ENCODE measurements around the gene SDK2. TPM values are rescaled to one million over a fixed set of nuclear protein-coding genes. Genes with fewer than 3 reads are reported as not detected.

The SDK2 gene
- total RNA-seq, 3 donors from 2014 or later (not counting 1 experiment from before 2014, with no cell fraction given), result 0.41 to 0.90 (median 0.49) TPM

DNA sequence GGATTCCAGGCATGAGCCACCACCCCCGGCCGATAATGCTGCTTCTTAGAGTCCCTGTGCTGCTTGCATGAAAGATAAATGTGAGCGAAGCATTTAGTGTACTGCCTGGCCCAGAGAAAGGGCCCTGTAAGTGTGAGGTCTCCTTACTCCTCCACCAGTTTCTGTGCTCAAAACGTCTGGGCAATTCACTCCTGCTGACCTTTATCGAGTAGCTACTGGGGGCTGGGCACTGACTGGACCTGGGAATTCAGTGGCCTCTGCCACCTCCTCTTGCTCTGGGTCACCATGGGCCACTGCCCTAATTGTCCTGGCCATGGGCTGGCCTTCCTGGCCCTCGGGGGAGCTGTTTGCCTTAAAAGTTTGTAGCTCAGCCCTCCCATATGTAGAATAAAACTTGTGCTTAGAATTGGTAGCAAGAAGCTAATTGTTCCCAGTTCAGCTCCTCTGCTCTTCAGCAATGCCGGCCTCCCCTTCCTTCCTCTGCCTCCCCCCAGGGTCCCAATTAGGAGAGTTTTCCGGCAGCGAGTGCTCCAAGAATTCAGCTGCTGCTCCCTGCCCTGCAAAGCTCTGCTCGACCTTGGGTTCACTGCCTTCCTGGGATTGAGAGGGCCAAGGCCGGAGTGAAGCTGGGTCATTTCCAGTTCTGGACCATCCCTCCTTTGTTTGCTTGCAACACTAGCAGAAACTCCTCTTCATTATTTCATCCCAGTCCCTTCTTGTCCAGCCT is 233.5 kb downstream of the SDK2 start:
- no peaks in the 10 kb centered on the region for H3K4me1 ChIP-seq (ENCODE audit: control insufficient read depth, insufficient read depth, low read length)
- H3K36me3 ChIP-seq (ENCODE audit: control insufficient read depth, insufficient read depth, low read length), result no peaks in the 10 kb centered on the region
- Mint-ChIP-seq H3K9me3 (no peaks in the 10 kb centered on the region), H3K36me3 (no peaks in the 10 kb centered on the region), H3K4me3 (no peak overlapping the region), H3K27ac (no peak overlapping the region), H3K27me3 (ENCODE audit: low read depth in 2 of 2) (no peaks in the 10 kb centered on the region), H3K4me1 (no peaks in the 10 kb centered on the region)
- no peak overlapping the region for H3K27ac ChIP-seq (ENCODE audit: low read length)
- intact Hi-C loops (cut with micrococcal nuclease), result no loop called here
- H3K9me3 ChIP-seq (ENCODE audit: control insufficient read depth, insufficient read depth, low read length), result no peaks in the 10 kb centered on the region
- WGBS (ENCODE audit: insufficient coverage), result 64% methylated on average over 11 of the region's 11 CpGs
- no peaks in the 10 kb centered on the region for H3K27me3 ChIP-seq (ENCODE audit: control insufficient read depth, insufficient read depth, low read length)
- H3K4me3 ChIP-seq (ENCODE audit: low read length), result no peak overlapping the region
- DNase-seq, result no peak
- TF ChIP-seq, protein P1, sequence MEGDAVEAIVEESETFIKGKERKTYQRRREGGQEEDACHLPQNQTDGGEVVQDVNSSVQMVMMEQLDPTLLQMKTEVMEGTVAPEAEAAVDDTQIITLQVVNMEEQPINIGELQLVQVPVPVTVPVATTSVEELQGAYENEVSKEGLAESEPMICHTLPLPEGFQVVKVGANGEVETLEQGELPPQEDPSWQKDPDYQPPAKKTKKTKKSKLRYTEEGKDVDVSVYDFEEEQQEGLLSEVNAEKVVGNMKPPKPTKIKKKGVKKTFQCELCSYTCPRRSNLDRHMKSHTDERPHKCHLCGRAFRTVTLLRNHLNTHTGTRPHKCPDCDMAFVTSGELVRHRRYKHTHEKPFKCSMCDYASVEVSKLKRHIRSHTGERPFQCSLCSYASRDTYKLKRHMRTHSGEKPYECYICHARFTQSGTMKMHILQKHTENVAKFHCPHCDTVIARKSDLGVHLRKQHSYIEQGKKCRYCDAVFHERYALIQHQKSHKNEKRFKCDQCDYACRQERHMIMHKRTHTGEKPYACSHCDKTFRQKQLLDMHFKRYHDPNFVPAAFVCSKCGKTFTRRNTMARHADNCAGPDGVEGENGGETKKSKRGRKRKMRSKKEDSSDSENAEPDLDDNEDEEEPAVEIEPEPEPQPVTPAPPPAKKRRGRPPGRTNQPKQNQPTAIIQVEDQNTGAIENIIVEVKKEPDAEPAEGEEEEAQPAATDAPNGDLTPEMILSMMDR (IDR thresholded peaks at IDR 0.05), result no peak
- no peak for ATAC-seq

DNA sequence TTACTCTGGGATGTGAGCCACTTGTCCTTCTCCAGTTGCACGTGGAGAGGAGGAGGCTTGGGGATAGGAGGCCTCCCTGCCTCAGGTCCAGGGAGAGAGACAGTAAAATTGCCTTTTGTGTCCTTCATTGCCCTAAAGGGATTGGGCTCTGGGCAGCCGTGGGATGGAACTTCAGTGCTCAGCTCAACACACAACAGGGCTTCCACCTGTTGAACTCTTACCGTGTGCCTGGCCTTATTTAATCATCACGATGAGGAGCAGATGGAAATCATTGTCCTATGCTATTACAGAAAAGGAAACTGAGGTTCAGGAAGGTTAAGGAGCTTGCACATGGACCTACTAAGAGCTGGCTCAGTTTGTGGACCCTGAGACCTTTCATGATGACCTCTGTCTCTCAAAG is 240.0 kb downstream of the SDK2 start:
- Histone ChIP-seq H3K36me3 (ENCODE audit: control insufficient read depth, insufficient read depth, low read length) (no peaks in the 10 kb centered on the region), H3K27me3 (ENCODE audit: control insufficient read depth, insufficient read depth, low read length) (no peaks in the 10 kb centered on the region), H3K4me3 (ENCODE audit: low read length) (no peak overlapping the region), H3K9me3 (ENCODE audit: control insufficient read depth, insufficient read depth, low read length) (no peaks in the 10 kb centered on the region), H3K4me1 (ENCODE audit: control insufficient read depth, insufficient read depth, low read length) (no peaks in the 10 kb centered on the region), H3K27ac (ENCODE audit: low read length) (no peak overlapping the region)
- intact Hi-C loops (cut with micrococcal nuclease), result no loop called here
- no peak overlapping the region for H3K4me3 Mint-ChIP-seq
- no peaks in the 10 kb centered on the region for H3K9me3 Mint-ChIP-seq
- no peak for ATAC-seq
- DNase-seq, result no peak
- H3K4me1 Mint-ChIP-seq, result no peaks in the 10 kb centered on the region
- no peaks in the 10 kb centered on the region for H3K36me3 Mint-ChIP-seq
- WGBS (ENCODE audit: insufficient coverage), result 91% methylated on average over 4 of the region's 4 CpGs
- no peak overlapping the region for H3K27ac Mint-ChIP-seq
- peaks cover 0 to 8% of the 10 kb centered on the region in 2 donors for H3K27me3 Mint-ChIP-seq (ENCODE audit: low read depth in 2 of 2)
- TF ChIP-seq, protein P1 (IDR thresholded peaks at IDR 0.05), result no peak

DNA sequence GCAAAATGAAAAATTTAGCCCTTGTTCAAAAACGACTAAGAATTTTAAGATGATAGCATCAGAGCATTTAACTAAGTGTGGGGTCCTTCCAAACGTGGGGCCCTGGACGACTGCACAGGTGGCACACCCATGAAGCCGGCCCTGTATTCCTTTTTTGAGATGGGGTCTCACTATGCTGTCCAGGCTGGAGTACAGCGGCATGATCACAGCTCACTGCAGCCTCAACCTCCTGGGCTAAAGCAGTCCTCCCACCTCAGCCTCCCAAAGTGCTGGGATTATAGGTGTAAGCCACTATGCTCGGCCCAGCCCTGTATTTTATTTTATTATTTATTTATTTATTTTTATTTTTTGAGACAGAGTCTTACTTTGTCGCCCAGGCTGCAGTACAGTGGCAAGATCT is 241.8 kb downstream of the SDK2 start:
- Histone ChIP-seq H3K4me1 (ENCODE audit: control insufficient read depth, insufficient read depth, low read length) (no peaks in the 10 kb centered on the region), H3K9me3 (ENCODE audit: control insufficient read depth, insufficient read depth, low read length) (no peaks in the 10 kb centered on the region), H3K27ac (ENCODE audit: low read length) (no peak overlapping the region), H3K27me3 (ENCODE audit: control insufficient read depth, insufficient read depth, low read length) (no peaks in the 10 kb centered on the region), H3K4me3 (ENCODE audit: low read length) (no peak overlapping the region), H3K36me3 (ENCODE audit: control insufficient read depth, insufficient read depth, low read length) (no peaks in the 10 kb centered on the region)
- Mint-ChIP-seq H3K9me3 (no peaks in the 10 kb centered on the region), H3K36me3 (no peaks in the 10 kb centered on the region), H3K27me3 (ENCODE audit: low read depth in 2 of 2) (peaks cover 0 to 8% of the 10 kb centered on the region in 2 donors), H3K4me1 (no peaks in the 10 kb centered on the region), H3K27ac (no peak overlapping the region), H3K4me3 (no peak overlapping the region)
- DNase-seq (no peak), ATAC-seq (no peak)
- TF ChIP-seq, protein P1 (IDR thresholded peaks at IDR 0.05), result no peak
- 88% methylated on average over 6 of the region's 7 CpGs for WGBS (ENCODE audit: insufficient coverage)
- intact Hi-C loops (cut with micrococcal nuclease), result no loop called here

DNA sequence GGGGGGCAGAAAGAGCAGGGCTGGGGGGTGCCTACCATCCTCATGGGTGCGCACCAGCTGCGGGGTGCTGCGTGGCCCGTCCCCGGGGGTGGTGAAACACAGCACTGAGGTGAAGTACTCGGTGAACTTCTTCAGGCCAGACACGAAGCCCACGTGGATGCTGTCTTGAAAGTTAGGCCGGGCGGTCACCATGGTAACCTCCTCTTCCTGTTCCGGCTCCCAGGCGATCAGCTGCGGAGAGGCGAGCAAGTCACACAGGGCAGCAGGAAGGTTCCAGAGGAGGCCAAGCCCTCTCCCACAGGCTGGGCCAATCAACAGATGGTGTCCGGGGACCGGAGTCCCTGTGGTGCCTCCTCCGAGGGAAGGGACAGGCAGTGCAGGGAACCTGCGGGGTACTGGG is 242.3 kb downstream of the SDK2 start:
- intact Hi-C loops (cut with micrococcal nuclease), result no loop called here
- Mint-ChIP-seq H3K36me3 (no peaks in the 10 kb centered on the region), H3K9me3 (no peaks in the 10 kb centered on the region), H3K27ac (no peak overlapping the region), H3K4me1 (no peaks in the 10 kb centered on the region), H3K27me3 (ENCODE audit: low read depth in 2 of 2) (peaks cover 0 to 8% of the 10 kb centered on the region in 2 donors), H3K4me3 (no peak overlapping the region)
- Histone ChIP-seq H3K4me1 (ENCODE audit: control insufficient read depth, insufficient read depth, low read length) (no peaks in the 10 kb centered on the region), H3K9me3 (ENCODE audit: control insufficient read depth, insufficient read depth, low read length) (no peaks in the 10 kb centered on the region), H3K36me3 (ENCODE audit: control insufficient read depth, insufficient read depth, low read length) (no peaks in the 10 kb centered on the region), H3K4me3 (ENCODE audit: low read length) (no peak overlapping the region), H3K27me3 (ENCODE audit: control insufficient read depth, insufficient read depth, low read length) (no peaks in the 10 kb centered on the region), H3K27ac (ENCODE audit: low read length) (no peak overlapping the region)
- 74% methylated on average over 18 of the region's 18 CpGs for WGBS (ENCODE audit: insufficient coverage)
- no peak for ATAC-seq
- TF ChIP-seq, protein P1 (IDR thresholded peaks at IDR 0.05), result no peak
- peak in 1 of 2 donors; percentile 21 for DNase-seq
